Pancreas (tissue), 10 donors: ENCODE data around the gene BRD7. TPM values are rescaled to one million over a fixed set of nuclear protein-coding genes. Genes with fewer than 3 reads are reported as not detected.

Experiments
- ATAC-seq, 4 donors: fragments of 200-7000 bp; cut with Tn5 transposase; one replicate each; pipeline versions ENCODE4 v1.8.0 to v1.9.1; 2020; ENCODE audit warnings: mild to moderate bottlenecking in 4 of 4, moderate library complexity in 4 of 4
- DNase-seq, 6 donors: peaks; one replicate each; pipeline ENCODE4 v3.0.0-alpha.2; 2020
- FAIRE-seq: peaks from 2 replicates; lab custom pipeline; 2012; peaks lifted over from hg19 to GRCh38; lab: Jason Lieb, UNC
- H3K27ac ChIP-seq, 4 donors: fragments of 200-600 bp; sonication (generic); 1 replicate in 3 of 4; 2 replicates in 1 of 4; pipeline versions ENCODE4 v1.5.0 to v1.8.0; 2020
- H3K27me3 ChIP-seq, 4 donors: fragments of 200-600 bp; one replicate each; pipeline ENCODE4 v1.8.0; 2021
- H3K36me3 ChIP-seq, 3 donors: fragments of 200-600 bp; sonication (generic) in 1 of 3; one replicate each; pipeline versions ENCODE4 v1.5.0 to v1.8.0; 2020 to 2021
- H3K4me1 ChIP-seq, 3 donors: fragments of 200-600 bp; one replicate each; pipeline ENCODE4 v1.8.0; 2021
- H3K4me3 ChIP-seq, 4 donors: fragments of 200-600 bp; sonication (generic) in 2 of 4; one replicate each; pipeline versions ENCODE4 v1.5.0 to v1.8.0; 2020 to 2021
- H3K9me3 ChIP-seq, 4 donors: fragments of 200-600 bp; one replicate each; pipeline ENCODE4 v1.8.0; 2021
- WGBS, 2 donors: extraction: QIAGEN DNeasy Blood & Tissue Kit; methylation state at CpG; one replicate each; pipeline ENCODE4 v1.1.7; 2013; 5-methylcytosine and 5-hydroxymethylcytosine counted together
- intact Hi-C, 3 donors: fragments of 100-400 bp; cut with DNase I; formaldehyde crosslinking; loops; one replicate each; pipeline versions ENCODE4 v1.11.1 to v1.14.2; 2022
- polyA plus RNA-seq, 2 donors: library from polyadenylated mRNA; stranded (reverse); fragments of 200-250 nt; gene quantifications; one replicate each; pipeline ENCODE4 v1.2.3, GENCODE V29; 2013
- total RNA-seq, 6 donors: library from RNA; stranded (reverse); fragmentation: NEBNext Ultra II Directional in 4 of 6; extraction: Animal tissue kit (Norgen Biotek cat#: 25700) in 4 of 6; gene quantifications; one replicate each; pipeline versions ENCODE4 v1.2.1 to v1.2.4, GENCODE V29; 2021 to 2023
- TF ChIP-seq, protein P1 (sequence below), 4 donors: fragments of 200-600 bp; sonication (generic) in 3 of 4; IDR thresholded peaks; one replicate each; pipeline versions ENCODE4 v1.5.0 to v1.8.0; 2021; ENCODE audit warnings: antibody characterized with exemption in 4 of 4
- donor health status: healthy with polysubstance abuse.
- donor health status: DM: no; HTN: no; CAD: no; lungs with moderate emphysema.
- donor health status: DM: no; HTN: no; CAD: no.
- donor health status: control.
- donor health status: control.
- donor health status: Bipolar disorder and iron deficiency.
- donor health status: DM: yes; HTN: yes; CAD: no.
- donor health status: DM: no; HTN: no; CAD: no.
- donor health status: DM: no; HTN: no; CAD: no.
- donor health status: DM: yes; HTN: yes; CAD: no.

The BRD7 gene
- total and polyA plus RNA-seq, 8 donors, result 23.4 to 40.4 (median 32.4) TPM

DNA sequence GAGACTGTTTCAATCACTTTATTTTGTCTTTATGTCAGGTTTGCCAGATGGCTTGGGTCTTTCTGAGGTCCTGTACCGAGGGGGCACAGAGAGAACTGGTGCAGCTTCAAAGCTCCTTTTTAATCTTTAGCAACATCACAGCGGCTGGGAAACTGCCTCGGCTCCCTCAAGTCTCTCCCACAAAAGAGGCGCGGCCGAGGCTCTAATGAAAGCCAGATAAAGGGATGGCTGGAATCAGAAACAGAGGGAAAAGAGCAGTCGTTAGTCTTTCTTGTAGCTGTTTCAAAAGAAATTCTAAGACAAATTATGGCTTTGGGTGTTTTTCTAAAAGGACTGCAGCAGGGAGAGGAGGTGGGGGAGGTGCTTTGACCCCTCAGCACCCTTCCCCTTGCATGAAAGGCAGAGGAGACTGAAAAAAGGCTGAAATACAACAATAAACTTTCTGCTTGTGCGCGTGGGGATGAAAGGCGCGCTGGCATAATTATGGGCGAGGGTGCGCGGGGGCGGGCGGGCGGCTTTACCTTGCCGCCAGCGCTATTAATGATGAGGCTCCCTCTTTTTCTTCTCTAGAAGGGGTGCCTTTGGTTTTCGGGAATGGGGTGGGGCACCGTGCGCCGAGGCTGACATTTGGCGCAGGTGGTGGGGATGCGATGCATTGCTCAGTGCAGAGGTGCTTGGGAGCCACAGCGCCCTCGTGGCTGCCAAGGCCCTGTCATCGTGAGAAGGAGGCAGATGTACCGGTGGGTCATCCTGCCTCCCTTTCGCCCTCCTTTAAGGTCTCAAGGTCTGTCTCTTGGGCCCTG is 22.3 kb upstream of the BRD7 start:
- Histone ChIP-seq H3K4me1 (no peaks in the 10 kb centered on the region), H3K9me3 (no peaks in the 10 kb centered on the region), H3K27me3 (no peaks in the 10 kb centered on the region), H3K36me3 (no peaks in the 10 kb centered on the region), H3K27ac (no peak overlapping the region), H3K4me3 (no peak overlapping the region)
- FAIRE-seq (no peak), DNase-seq (no peak), ATAC-seq (no peak)
- TF ChIP-seq, protein P1, sequence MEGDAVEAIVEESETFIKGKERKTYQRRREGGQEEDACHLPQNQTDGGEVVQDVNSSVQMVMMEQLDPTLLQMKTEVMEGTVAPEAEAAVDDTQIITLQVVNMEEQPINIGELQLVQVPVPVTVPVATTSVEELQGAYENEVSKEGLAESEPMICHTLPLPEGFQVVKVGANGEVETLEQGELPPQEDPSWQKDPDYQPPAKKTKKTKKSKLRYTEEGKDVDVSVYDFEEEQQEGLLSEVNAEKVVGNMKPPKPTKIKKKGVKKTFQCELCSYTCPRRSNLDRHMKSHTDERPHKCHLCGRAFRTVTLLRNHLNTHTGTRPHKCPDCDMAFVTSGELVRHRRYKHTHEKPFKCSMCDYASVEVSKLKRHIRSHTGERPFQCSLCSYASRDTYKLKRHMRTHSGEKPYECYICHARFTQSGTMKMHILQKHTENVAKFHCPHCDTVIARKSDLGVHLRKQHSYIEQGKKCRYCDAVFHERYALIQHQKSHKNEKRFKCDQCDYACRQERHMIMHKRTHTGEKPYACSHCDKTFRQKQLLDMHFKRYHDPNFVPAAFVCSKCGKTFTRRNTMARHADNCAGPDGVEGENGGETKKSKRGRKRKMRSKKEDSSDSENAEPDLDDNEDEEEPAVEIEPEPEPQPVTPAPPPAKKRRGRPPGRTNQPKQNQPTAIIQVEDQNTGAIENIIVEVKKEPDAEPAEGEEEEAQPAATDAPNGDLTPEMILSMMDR (IDR thresholded peaks at IDR 0.05), result no peak
- WGBS, 2 donors, result 84 to 87% methylated on average over 30 of the region's 30 CpGs
- intact Hi-C loops, result no loop called here

DNA sequence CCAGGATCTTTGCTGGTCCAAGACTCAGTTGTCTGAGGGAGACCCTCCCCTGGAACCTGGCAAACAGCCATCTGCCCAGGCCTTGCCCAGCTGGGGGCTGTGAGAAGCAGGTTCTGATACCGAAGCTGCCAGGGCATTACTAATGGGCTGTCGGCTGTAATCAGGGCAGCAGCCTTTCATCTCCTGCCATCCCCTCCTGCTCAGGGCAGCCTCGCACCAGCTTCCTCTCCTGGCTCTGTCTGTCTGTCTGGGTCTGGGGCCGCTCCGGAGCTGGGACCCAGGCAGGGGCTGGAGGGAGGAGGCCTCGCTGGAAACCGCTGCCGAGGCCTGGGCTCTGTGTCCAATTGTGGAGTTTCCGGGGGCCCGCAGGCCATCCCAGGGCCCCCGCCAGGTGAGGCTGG is 21.6 kb upstream of the BRD7 start:
- 80 to 81% methylated on average over 10 to 11 of the region's 11 CpGs for WGBS, 2 donors

GRCh38 chr16:50389900-50390299 is 21.1 kb upstream of the BRD7 start:
- Histone ChIP-seq H3K9me3 (no peaks in the 10 kb centered on the region), H3K4me1 (no peaks in the 10 kb centered on the region), H3K27ac (no peak overlapping the region), H3K36me3 (no peaks in the 10 kb centered on the region), H3K4me3 (no peak overlapping the region), H3K27me3 (no peaks in the 10 kb centered on the region)
- DNase-seq (no peak), ATAC-seq (no peak), FAIRE-seq (no peak)
- TF ChIP-seq, protein P1 (IDR thresholded peaks at IDR 0.05), result no peak
- WGBS, 2 donors, result 89 to 90% methylated on average over 4 of the region's 4 CpGs
- intact Hi-C loops, result loop anchor here in 1 of 3 donors (5.0 kb wide), 1 partner anchor 272 kb away; no protein-coding TSS in a partner anchor

More for the DNA sequence above, 21.6 kb upstream of the BRD7 start:
- TF ChIP-seq, protein P1 (IDR thresholded peaks at IDR 0.05), result no peak
- H3K36me3 ChIP-seq, result no peaks in the 10 kb centered on the region
- no peaks in the 10 kb centered on the region for H3K4me1 ChIP-seq
- ATAC-seq, result no peak
- H3K27ac ChIP-seq, result no peak overlapping the region
- no peak for DNase-seq
- H3K4me3 ChIP-seq, result no peak overlapping the region
- intact Hi-C loops, result no loop called here
- no peaks in the 10 kb centered on the region for H3K27me3 ChIP-seq
- no peaks in the 10 kb centered on the region for H3K9me3 ChIP-seq
- FAIRE-seq, result no peak

GRCh38 chr16:50388496-50388895 is 19.7 kb upstream of the BRD7 start:
- no peak overlapping the region for H3K27ac ChIP-seq
- WGBS, 2 donors, result 75 to 81% methylated on average over 1 of the region's 1 CpG
- no peak for FAIRE-seq

More at GRCh38 chr16:50388496-50388895, 19.7 kb upstream of the BRD7 start:
- H3K4me1 ChIP-seq, result no peaks in the 10 kb centered on the region
- H3K4me3 ChIP-seq, result no peak overlapping the region
- H3K9me3 ChIP-seq, result no peaks in the 10 kb centered on the region
- H3K36me3 ChIP-seq, result no peaks in the 10 kb centered on the region
- intact Hi-C loops, result loop anchor here in 1 of 3 donors (5.0 kb wide), 1 partner anchor 274 kb away; no protein-coding TSS in a partner anchor
- TF ChIP-seq, protein P1 (IDR thresholded peaks at IDR 0.05), result no peak
- no peaks in the 10 kb centered on the region for H3K27me3 ChIP-seq
- ATAC-seq (no peak), DNase-seq (no peak)
